IMR-90 (cell line): Measurements from ENCODE around the gene TTLL11. TPM values are rescaled to one million over a fixed set of nuclear protein-coding genes. Genes with fewer than 3 reads are reported as not detected.
A peak's percentile ranks its signal among the peaks of the same experiment; 100 is the strongest.

Source experiments
- ATAC-seq: fragments of 200-7000 bp; cut with Tn5 transposase; 2 replicates; pipeline ENCODE4 v1.9.1; 2020; ENCODE audit warnings: low read depth, mild to moderate bottlenecking, moderate library complexity
- BruUV-seq: library from RNA; stranded (reverse); fragments of 400-500 nt; replicated peaks from 2 replicates; lab custom pipeline; 2021; lab: Mats Ljungman, UMichigan
- CTCF ChIA-PET: fragments of 300-600 bp; formaldehyde crosslinking; extraction: SDS; loops from one replicate; lab custom pipeline; 2021; ENCODE audit warnings: antibody characterized with exemption; lab: Yijun Ruan, JAX
- POLR2A ChIA-PET: fragments of 300-600 bp; sonication (Branson Sonifier 250); formaldehyde crosslinking; loops from one replicate; lab custom pipeline; 2022; ENCODE audit warnings: antibody characterized with exemption; ENCODE audit not compliant: unreplicated experiment; lab: Charles Lee
- DNase-seq: peaks from one replicate; pipeline ENCODE4 v3.0.0; 2013
- H2AFZ ChIP-seq: replicated peaks from 2 replicates; pipeline ENCODE3; 2013; ENCODE audit warnings: low read length, mild to moderate bottlenecking; ENCODE audit not compliant: poor library complexity
- H2AK5ac ChIP-seq: 2 replicates; pipeline ENCODE4 v1.6.1; 2013; ENCODE audit warnings: low read depth, low read length, inconsistent platforms
- H2AK9ac ChIP-seq: replicated peaks from 2 replicates; pipeline ENCODE3; 2013; ENCODE audit warnings: mild to moderate bottlenecking, low read depth, low read length, moderate library complexity; ENCODE audit not compliant: poor library complexity
- H2BK120ac ChIP-seq: 2 replicates; pipeline ENCODE4 v1.6.1; 2013; ENCODE audit warnings: low read depth, low read length, inconsistent platforms
- H2BK15ac ChIP-seq: 3 replicates; pipeline ENCODE4 v1.6.1; 2013; ENCODE audit warnings: low read depth, low read length, inconsistent platforms
- H2BK20ac ChIP-seq: 2 replicates; pipeline ENCODE4 v1.6.1; 2013; ENCODE audit warnings: low read depth, mild to moderate bottlenecking, inconsistent platforms, low read length, moderate library complexity
- H2BK5ac ChIP-seq: 2 replicates; pipeline ENCODE4 v1.6.1; 2013; ENCODE audit warnings: mild to moderate bottlenecking, low read depth, low read length, inconsistent platforms; ENCODE audit not compliant: poor library complexity, severe bottlenecking
- H3K14ac ChIP-seq: replicated peaks from 2 replicates; pipeline ENCODE4 v1.6.1; 2013; ENCODE audit warnings: low read depth, low read length, inconsistent platforms
- H3K18ac ChIP-seq: 2 replicates; pipeline ENCODE4 v1.6.1; 2013; ENCODE audit warnings: low read depth, low read length, control low read depth
- H3K23ac ChIP-seq: 2 replicates; pipeline ENCODE4 v1.6.1; 2013; ENCODE audit warnings: low read depth, low read length, inconsistent platforms
- H3K27ac ChIP-seq: 2 replicates; pipeline ENCODE4 v1.5.1; 2013; ENCODE audit warnings: mild to moderate bottlenecking, control low read depth, low read length; ENCODE audit not compliant: insufficient read depth
- H3K27me3 ChIP-seq: 2 replicates; pipeline ENCODE4 v1.6.1; 2013; ENCODE audit warnings: low read length; ENCODE audit not compliant: control insufficient read depth, insufficient read depth
- H3K36me3 ChIP-seq: 2 replicates; pipeline ENCODE4 v1.6.1; 2013; ENCODE audit warnings: low read length, mixed read lengths; ENCODE audit not compliant: control insufficient read depth, insufficient read depth
- H3K4ac ChIP-seq: 2 replicates; pipeline ENCODE4 v1.6.1; 2013; ENCODE audit warnings: low read depth, low read length, inconsistent platforms
- H3K4me1 ChIP-seq: 2 replicates; pipeline ENCODE4 v1.6.1; 2013; ENCODE audit warnings: low read length, mixed read lengths; ENCODE audit not compliant: control insufficient read depth, insufficient read depth
- H3K4me2 ChIP-seq: 2 replicates; pipeline ENCODE4 v1.6.1; 2013; ENCODE audit warnings: low read depth, mild to moderate bottlenecking, control low read depth, low read length, moderate library complexity
- H3K4me3 ChIP-seq: 2 replicates; pipeline ENCODE4 v1.5.1; 2013; ENCODE audit warnings: low read depth, mild to moderate bottlenecking, control low read depth, low read length, moderate library complexity; ENCODE audit not compliant: insufficient read depth
- H3K56ac ChIP-seq: 2 replicates; pipeline ENCODE4 v1.6.1; 2013; ENCODE audit warnings: low read length, inconsistent platforms; ENCODE audit not compliant: insufficient read depth; ENCODE audit errors: extremely low read depth
- H3K79me1 ChIP-seq, 2 experiments: 2 replicates each; pipeline ENCODE4 v1.6.1; 2013; ENCODE audit warnings: low read length in 2 of 2, inconsistent platforms in 1 of 2, low read depth in 1 of 2
- H3K9ac ChIP-seq: 2 replicates; pipeline ENCODE4 v1.6.1; 2013; ENCODE audit warnings: low read depth, low read length, control low read depth
- H3K9me1 ChIP-seq: 2 replicates; pipeline ENCODE4 v1.6.1; 2013; ENCODE audit warnings: low read length, inconsistent platforms; ENCODE audit not compliant: insufficient read depth
- H3K9me3 ChIP-seq: 2 replicates; pipeline ENCODE4 v1.6.1; 2013; ENCODE audit warnings: low read length; ENCODE audit not compliant: control insufficient read depth, insufficient read depth
- H4K20me1 ChIP-seq: 2 replicates; pipeline ENCODE4 v1.6.1; 2013; ENCODE audit warnings: low read length, inconsistent platforms; ENCODE audit not compliant: insufficient read depth
- H4K5ac ChIP-seq: 2 replicates; pipeline ENCODE4 v1.6.1; 2013; ENCODE audit warnings: mild to moderate bottlenecking, low read depth, low read length, control low read depth
- H4K8ac ChIP-seq, 2 experiments: 2 replicates each; pipeline ENCODE4 v1.6.1; 2013; ENCODE audit warnings: low read depth in 2 of 2, low read length in 2 of 2, control low read depth in 1 of 2, inconsistent platforms in 1 of 2
- H4K91ac ChIP-seq: 2 replicates; pipeline ENCODE4 v1.6.1; 2013; ENCODE audit warnings: low read depth, low read length, inconsistent platforms; ENCODE audit not compliant: insufficient read depth
- BHLHE40 ChIP-seq: fragments of 150-350 bp; IDR thresholded peaks from 2 replicates; pipeline ENCODE4 v1.6.1; 2016; ENCODE audit warnings: mild to moderate bottlenecking, low read depth, low read length
- CEBPB ChIP-seq: IDR thresholded peaks from 2 replicates; pipeline ENCODE4 v1.6.1; 2012; ENCODE audit warnings: low read depth, low read length, improper control_type of control experiment
- FOS ChIP-seq: fragments of 150-350 bp; IDR thresholded peaks from 2 replicates; pipeline ENCODE4 v1.6.1; 2016; ENCODE audit warnings: low read depth, low read length
- MAFK ChIP-seq: IDR thresholded peaks from 2 replicates; pipeline ENCODE4 v1.6.1; 2012; ENCODE audit warnings: low read depth, low read length, improper control_type of control experiment
- NFE2L2 ChIP-seq: fragments of 150-350 bp; IDR thresholded peaks from 2 replicates; pipeline ENCODE4 v1.6.1; 2016; ENCODE audit warnings: low read depth, mild to moderate bottlenecking, low read length
- POLR2A ChIP-seq: IDR thresholded peaks from 2 replicates; pipeline ENCODE4 v1.6.1; 2012; ENCODE audit warnings: mild to moderate bottlenecking, low read depth, low read length
- RAD21 ChIP-seq: IDR thresholded peaks from 2 replicates; pipeline ENCODE4 v1.6.1; 2012; ENCODE audit warnings: low read length, improper control_type of control experiment
- RCOR1 ChIP-seq: IDR thresholded peaks from 2 replicates; pipeline ENCODE4 v1.6.1; 2012; ENCODE audit warnings: mild to moderate bottlenecking, low read length, improper control_type of control experiment; ENCODE audit not compliant: insufficient replicate concordance
- SMC3 ChIP-seq: fragments of 150-350 bp; IDR thresholded peaks from 2 replicates; pipeline ENCODE4 v1.6.1; 2016; ENCODE audit warnings: low read depth, mild to moderate bottlenecking, antibody characterized with exemption, low read length, moderate library complexity
- WGBS, 2 experiments: methylation state at CpG; one replicate each; pipeline versions ENCODE4 v1.1.5 to v1.1.7; 2013; ENCODE audit warnings: missing lambda C conversion rate in 2 of 2; ENCODE audit not compliant: insufficient read length in 1 of 2; ENCODE audit errors: extremely low coverage in 2 of 2; 5-methylcytosine and 5-hydroxymethylcytosine counted together
- dilution Hi-C: fragments of 300-500 bp; cut with HindIII; formaldehyde crosslinking; loops from one replicate; pipeline ENCODE4 v1.14.3; 2018; ENCODE audit warnings: low sequenced_read_pairs; ENCODE audit not compliant: unreplicated experiment
- in situ Hi-C: fragments of 300-500 bp; cut with MboI; formaldehyde crosslinking; loops from 3 replicates; pipeline ENCODE4 v1.14.3; 2019; ENCODE audit warnings: low sequenced_read_pairs, inconsistent platforms, mixed read lengths
- intact Hi-C: fragments of 100-400 bp; cut with micrococcal nuclease; formaldehyde crosslinking; loops from 2 replicates; pipeline ENCODE4 v1.10.0; 2022
- polyA plus RNA-seq, 3 experiments: library from polyadenylated mRNA; depleted of rRNA; stranded (reverse); fragments of >200 nt; gene quantifications; 2 replicates each; pipeline ENCODE4 v1.2.3, GENCODE V29; 2012; ENCODE audit warnings: low replicate concordance in 1 of 3
- total RNA-seq: library from RNA; depleted of rRNA; stranded (reverse); fragments of >200 nt; gene quantifications from 2 replicates; pipeline ENCODE4 v1.2.3, GENCODE V29; 2012
- TF ChIP-seq, protein P1 (sequence below): conservative IDR thresholded peaks from 2 replicates; pipeline ENCODE4 v1.5.1; 2012; ENCODE audit warnings: mild to moderate bottlenecking, low read depth, low read length, improper control_type of control experiment

The TTLL11 gene
- total and polyA plus RNA-seq, 2 of the 4 experiments (the other 2 are of a cell fraction) = 2.0 to 4.6 TPM

DNA sequence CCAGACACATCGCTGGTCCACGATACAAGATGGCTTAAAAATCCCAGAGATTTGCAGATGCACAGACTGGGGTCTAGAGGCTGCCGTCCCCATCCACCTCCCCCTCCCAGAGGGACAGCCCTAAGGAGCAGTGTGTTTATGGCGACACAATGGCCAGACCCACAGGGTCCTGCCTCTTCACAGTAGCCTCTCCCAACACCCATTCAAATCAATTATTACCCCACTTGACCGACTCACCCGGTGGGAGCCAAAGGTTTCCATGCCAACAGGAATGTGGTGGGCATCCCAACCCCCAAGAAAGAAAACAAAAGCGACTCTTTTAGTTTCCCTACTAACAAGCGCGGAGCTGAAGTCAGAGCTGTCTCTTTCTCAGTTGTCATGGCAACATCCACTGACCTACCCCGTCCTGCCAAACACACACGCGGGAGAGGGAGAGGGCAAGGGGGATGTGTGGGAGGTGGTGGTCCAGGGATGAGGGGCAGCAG is 209.0 kb downstream of the TTLL11 start:
- H3K9ac ChIP-seq = no peak overlapping the region
- POLR2A ChIA-PET = no interaction called here

More for the DNA sequence above, 209.0 kb downstream of the TTLL11 start:
- Histone ChIP-seq H3K36me3 (no peaks in the 10 kb centered on the region), H2BK15ac (no peak overlapping the region), H3K9me3 (no peaks in the 10 kb centered on the region), H3K18ac (no peak overlapping the region; the same call in 1 of the 2 replicates), H2AK5ac (peak overlapping the region; percentile 20; the same call in 1 of the 2 replicates), H2AK9ac (peak overlapping the region; percentile 5), H3K4me2 (no peak overlapping the region), H3K9me1 (peaks cover 19% of the 10 kb centered on the region), H3K27me3 (peaks cover 2% of the 10 kb centered on the region; the same call in 1 of the 2 replicates), H2BK5ac (no peak overlapping the region), H2BK20ac (peak overlapping the region; percentile 9; the same call in 1 of the 2 replicates), H3K4me3 (no peak overlapping the region), H3K4me1 (peaks cover 14% of the 10 kb centered on the region), H3K79me1 (no peaks in the 10 kb centered on the region), H4K20me1 (no peaks in the 10 kb centered on the region), H4K91ac (no peak overlapping the region), H3K27ac (no peak overlapping the region), H2AFZ (no peak overlapping the region), H3K14ac (peak overlapping the region; percentile 51), H3K4ac (peak overlapping the region; percentile 57; the same call in 1 of the 2 replicates), H3K23ac (no peak overlapping the region), H4K5ac (no peak overlapping the region), H2BK120ac (no peak overlapping the region), H3K56ac (no peak overlapping the region), H4K8ac (no peak overlapping the region; a peak in 1 of 4 replicates)
- dilution Hi-C loops = no loop called here
- CTCF ChIA-PET = no interaction called here
- in situ Hi-C loops = no loop called here
- BruUV-seq = no TSS peak
- ATAC-seq (no peak), DNase-seq (no peak)
- WGBS, 2 experiments = 57% methylated on average over 5 of the region's 12 CpGs; no CpG with 5 or more reads in 1 of the 2 experiments
- TF ChIP-seq BHLHE40 (no peak), RCOR1 (no peak), NFE2L2 (no peak), FOS (no peak), SMC3 (no peak), RAD21 (no peak), CEBPB (no peak), MAFK (no peak), POLR2A (no peak)
- TF ChIP-seq, protein P1, sequence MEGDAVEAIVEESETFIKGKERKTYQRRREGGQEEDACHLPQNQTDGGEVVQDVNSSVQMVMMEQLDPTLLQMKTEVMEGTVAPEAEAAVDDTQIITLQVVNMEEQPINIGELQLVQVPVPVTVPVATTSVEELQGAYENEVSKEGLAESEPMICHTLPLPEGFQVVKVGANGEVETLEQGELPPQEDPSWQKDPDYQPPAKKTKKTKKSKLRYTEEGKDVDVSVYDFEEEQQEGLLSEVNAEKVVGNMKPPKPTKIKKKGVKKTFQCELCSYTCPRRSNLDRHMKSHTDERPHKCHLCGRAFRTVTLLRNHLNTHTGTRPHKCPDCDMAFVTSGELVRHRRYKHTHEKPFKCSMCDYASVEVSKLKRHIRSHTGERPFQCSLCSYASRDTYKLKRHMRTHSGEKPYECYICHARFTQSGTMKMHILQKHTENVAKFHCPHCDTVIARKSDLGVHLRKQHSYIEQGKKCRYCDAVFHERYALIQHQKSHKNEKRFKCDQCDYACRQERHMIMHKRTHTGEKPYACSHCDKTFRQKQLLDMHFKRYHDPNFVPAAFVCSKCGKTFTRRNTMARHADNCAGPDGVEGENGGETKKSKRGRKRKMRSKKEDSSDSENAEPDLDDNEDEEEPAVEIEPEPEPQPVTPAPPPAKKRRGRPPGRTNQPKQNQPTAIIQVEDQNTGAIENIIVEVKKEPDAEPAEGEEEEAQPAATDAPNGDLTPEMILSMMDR = no peak
- intact Hi-C loops = no loop called here
